Stimulated activated CD4-positive, alpha-beta T cell treated with anti-CD3 and anti-CD28 coated beads, TNF-alpha, amount 100 ng/mL, for 24 hours (primary cell): ENCODE results near the gene PCCB.
"Not testable (repeated sequence)": the region's sequence is repeated elsewhere in the genome, so short reads cannot be mapped to it uniquely, and the experiment has no call there.

ENCODE experiments used
- DNase-seq, 3 experiments: peaks; one replicate each; pipeline ENCODE4 v3.0.0-alpha.2; 2020; ENCODE audit warnings: low read depth in 3 of 3

Gene PCCB

DNA sequence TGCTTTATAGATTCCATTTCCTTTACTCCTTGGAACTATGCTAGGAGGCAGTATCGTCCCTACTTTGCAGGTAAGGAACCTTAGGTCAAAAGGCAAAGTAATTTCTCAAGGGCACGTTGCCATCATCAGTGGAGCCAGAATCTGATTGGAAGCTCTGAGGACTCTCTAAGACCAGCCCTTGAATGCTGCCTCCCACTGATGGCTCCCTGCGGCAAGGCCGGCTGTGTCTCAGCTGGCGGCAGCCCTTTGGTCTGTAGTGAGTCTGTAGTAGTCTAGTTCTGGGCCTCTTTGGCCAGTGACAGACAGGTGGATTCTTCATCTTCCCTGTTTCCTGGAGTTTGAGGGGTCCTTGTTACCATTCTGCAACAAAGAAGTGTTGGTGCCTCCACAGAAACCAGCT, 76.2 kb downstream of the PCCB start:
- no peak for DNase-seq

- DNase-seq, result no peak
These were observed 77.5 kb downstream of the PCCB start for GRCh38 chr3:136327671-136328070.

- DNase-seq, result no peak
These were observed 79.5 kb downstream of the PCCB start for GRCh38 chr3:136329593-136329992.

DNA sequence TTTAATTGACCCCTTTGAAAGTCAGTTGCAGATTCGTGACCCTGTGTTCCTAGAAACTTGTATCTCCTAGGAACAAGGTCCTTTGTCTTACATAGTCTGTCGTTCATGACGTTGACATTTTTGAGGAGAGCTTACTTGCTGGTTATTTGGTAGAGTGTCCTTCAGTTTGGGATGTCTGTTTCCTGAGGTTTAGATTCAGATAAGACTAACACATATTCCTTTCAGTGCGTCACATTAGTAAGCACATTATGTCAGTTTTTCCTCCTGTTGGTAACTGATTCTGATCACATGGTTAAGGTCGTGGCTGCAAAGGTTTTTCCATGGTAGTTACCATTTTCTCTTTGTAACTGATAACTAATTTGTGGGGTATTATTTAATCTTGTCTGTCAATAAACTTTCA, 80.8 kb downstream of the PCCB start:
- no peak for DNase-seq

- DNase-seq, result no peak
These were observed 82.2 kb downstream of the PCCB start for GRCh38 chr3:136332302-136332701.

DNA sequence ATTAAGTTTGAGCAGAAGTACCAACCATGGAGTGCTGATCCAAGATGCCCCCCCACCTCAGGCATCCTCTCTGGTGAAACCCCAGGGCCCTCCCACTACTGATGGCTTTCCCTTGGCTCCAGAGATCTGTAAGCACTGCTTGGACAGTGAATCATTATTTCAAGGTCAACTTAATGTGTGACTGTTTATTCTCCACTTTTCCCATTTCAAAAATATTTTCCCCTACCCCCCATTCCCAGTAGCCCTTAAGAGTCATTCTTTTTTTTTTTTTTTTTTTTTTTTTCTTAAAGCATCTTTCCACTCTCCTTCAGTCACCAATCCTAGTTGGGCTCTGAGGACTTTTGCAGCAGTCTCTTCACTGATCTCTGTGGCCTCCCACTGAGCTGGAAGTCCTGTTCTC, 82.6 kb downstream of the PCCB start:
- no peak for DNase-seq

DNA sequence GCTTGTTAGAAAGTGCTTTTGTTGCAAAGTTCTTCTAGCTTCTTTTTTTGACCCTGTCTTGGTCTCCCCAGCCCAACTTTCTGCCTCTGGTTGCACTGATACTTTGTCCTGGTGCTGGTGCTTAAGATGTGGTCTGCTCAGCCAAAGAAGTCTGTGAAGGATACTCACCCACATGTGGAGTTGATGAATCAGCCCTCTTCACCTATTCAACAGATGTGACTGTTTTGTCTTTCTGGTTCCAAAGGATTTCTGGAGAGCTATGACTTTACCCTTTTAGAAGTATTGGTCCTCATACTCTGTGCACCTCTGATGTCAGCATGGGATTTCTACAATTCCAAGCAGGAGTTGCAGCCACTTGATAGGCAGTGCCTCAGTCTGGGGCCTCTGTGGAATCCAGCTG, 84.1 kb downstream of the PCCB start:
- no peak for DNase-seq

DNA sequence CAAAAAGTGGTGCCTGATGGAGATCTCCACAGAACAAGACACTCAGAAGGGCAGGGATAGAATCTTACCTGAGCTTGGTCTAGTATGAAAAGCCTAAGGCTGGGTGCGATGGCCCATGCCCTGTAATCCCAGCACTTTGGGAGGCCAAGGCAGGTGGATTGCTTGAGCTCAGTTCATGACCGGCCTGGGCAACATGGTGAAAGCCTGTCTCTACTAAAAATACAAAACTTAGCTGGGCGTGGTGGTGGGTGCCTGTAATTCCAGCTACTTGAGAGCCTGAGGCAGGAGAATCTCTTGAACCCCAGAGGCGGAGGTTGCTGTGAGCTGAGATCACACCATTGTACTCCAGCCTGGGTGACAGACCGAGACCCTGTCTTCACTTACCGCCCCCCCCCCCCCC, 84.6 kb downstream of the PCCB start:
- DNase-seq, result not testable (repeated sequence)

DNA sequence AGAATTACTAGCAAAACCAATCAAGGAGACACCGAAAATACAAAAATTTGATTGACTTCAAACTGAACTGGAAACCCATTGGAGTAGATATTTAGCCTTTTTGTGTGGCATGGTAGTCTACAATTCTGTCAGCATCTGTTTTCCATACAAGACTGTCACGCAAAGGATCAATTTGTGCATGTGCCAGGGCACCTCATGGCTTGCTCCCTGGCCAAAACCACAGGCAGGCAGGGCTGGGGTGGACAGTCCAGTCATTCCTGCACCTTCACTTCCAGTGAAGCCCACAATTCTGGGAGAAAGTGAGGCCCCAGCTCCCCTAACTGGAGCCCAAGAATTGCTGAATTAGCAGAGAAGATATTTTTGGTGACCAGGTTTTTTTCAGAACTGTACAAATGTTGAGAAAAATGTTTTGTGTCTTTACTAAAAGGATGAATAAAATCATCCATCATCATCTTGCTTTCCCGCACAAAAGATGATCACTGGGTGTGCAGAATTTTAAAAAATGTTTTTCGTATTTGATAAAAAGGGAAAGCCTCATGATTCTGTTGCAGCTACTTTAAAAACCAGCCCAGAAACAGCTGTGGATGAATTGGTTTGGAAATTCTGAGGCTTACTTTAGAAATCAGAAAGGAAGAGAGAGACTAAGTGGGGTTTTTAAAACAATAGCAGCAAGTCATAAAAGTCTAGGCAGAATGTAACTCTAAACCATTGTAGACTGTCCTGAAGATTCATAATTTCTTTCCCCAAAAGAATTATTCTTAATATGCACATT, 86.4 kb downstream of the PCCB start:
- DNase-seq, result no peak

GRCh38 chr3:136343446-136343845, 93.3 kb downstream of the PCCB start:
- DNase-seq, result no peak

GRCh38 chr3:136343873-136344555, 93.9 kb downstream of the PCCB start:
- no peak for DNase-seq

DNA sequence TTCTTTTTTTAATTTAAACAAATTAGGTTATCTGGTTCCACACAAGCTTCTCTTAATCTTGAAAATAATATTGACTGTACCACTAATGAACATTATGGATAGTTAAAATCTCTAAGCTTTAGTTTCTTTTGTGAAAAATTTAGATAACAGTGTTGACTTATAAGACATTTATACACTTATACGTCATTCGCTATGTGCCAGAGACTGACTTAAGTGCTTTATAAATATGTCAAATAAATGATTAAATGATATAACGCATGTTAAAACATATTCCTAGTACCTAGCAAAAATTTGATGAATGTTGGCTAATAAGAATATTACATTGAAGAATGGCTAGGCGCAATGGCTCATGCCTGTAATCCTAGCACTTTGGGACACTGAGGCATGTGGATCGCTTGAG, 96.3 kb downstream of the PCCB start:
- no peak for DNase-seq

DNA sequence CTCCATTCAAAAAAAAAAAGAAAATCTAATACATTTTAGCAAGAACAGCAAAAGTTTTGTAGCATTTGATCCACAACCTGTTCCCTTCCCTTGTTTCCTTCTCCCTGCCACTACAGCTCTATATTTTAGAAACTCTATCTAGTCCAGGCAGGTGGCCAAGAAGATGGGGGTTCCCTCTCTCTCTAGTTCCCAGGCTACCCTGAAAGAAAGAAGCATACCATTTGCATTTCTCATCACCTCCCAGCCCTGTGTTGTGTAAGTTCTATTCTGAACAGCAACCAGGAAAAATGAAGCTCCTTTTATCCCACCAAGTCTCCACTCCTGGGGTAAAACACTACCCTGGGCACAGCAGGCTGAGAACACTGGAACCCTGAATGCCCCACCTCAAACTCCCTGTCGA, 100.0 kb downstream of the PCCB start:
- DNase-seq, result no peak

GRCh38 chr3:136350557-136350956, 100.4 kb downstream of the PCCB start:
- no peak for DNase-seq

- DNase-seq, result no peak
These were observed 101.2 kb downstream of the PCCB start for GRCh38 chr3:136351351-136351750.

- DNase-seq, result no peak
These were observed 101.8 kb downstream of the PCCB start for GRCh38 chr3:136351905-136352304.

DNA sequence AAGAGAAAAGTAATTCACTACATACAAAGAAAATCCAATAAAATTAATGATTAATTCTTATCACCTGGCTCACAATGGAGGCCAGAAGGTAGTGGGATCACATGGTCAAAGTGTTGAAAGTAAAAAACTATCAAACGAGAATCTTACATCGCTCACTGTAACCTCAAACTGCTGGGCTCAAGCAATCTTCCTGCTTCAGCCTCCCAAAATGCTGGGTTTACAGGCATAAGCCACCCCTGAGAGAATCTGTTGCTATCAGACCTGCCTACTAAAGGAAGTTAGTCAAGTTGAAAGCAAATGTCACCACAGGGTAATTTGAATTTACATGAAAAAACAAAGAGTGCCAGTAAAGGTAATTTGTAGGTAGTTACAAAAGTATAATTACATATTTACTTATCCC, 103.3 kb downstream of the PCCB start:
- no peak for DNase-seq

DNA sequence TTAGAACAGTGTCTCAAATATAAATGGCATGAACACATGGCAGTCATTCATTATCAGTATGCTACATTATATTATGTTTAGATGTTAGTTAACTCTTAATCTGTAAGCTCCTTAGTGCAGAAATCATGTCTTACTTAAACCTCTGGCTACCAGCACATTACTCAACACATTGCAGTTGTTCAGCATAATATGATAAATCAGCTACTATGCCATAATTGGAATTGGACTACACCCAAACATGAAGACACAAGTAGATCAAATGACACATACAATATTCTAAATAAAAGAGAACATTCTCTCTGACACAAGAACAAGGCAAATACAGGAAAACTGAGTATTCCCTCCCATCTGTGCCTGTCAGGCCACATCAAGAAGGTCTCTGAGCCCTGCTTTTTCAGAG, 116.1 kb downstream of the PCCB start:
- no peak for DNase-seq

DNA sequence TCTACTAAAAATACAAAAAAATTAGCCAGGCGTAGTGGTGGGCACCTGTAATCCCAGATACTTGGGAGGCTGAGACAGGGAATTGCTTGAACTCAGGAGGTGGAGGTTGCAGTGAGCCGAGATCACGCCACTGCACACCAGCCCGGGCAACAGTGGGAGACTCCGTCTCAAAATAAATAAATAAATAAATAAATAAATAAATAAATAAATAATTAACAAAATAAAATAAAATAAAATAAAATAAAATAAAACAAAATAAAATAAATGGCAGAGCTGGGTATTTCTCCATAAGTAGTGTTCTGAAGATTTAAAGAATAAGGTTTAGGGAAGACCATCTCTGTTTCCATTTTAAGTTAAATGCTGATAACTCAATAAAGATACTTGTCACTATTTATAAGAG, 125.7 kb downstream of the PCCB start:
- not testable (repeated sequence) for DNase-seq

DNA sequence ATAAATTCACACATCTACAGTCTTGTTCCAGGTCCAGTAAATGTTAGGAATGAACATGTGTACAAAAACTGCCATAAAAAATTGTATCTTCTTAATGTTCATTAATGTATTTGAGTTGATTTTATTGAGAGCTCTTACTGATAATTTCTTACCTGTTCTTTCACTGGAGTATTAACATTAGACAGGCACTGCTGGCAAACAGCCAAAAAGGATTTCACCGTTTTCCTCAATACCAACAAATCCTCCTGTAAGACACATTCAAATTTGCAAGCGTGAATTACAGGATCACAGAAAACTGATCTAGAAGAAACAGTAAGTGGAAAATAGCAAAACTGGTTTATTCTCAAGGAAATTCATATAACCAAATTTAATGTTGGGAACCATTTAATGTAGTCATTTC, 127.4 kb downstream of the PCCB start:
- DNase-seq, result no peak

DNA sequence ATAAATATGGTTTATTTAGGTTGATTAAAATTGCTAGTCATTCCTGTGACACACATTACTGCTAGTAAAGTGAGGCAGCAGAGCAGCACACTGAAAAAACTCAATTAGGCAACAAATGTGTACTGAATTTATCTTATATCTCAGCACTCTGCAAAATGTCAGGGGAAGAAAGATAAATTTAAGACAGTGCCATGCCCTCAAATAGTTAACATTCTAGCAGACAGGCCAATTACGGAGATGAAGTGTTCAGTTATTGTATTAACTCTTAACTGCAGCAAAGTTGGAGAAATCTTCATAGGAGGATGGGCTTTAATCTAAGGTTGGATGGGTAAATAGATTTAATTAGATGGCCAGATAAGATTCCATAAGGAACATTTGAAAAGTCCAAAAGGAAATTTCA, 127.9 kb downstream of the PCCB start:
- DNase-seq, result no peak
